SHP77 treated with DMSO at 0.1 percent for 48 hours (cell line): ENCODE data around the gene CIROP.

ENCODE experiments used
- DNase-seq: peaks from one replicate; lab custom pipeline; 2025; lab: John Stamatoyannopoulos, UW

CIROP gene

DNA sequence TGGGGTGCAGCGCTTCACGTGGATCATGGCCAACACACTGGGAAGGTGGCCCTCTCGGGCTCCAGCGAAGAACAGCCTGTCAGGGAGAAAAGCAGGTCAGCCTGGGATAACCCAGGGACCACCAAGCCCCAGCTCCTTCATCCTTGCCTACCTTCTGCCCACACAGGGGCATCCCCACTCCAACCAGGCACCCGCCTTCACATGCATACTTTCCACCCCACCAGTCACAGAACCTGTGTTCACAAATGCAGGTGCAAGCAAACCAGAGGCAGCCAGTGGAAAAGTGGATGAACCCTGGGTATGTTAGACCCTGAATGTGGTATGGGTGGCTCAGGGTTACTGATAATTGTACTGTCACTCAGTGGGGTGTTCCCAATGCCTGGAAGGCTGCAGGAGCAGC is 26.7 kb upstream of the CIROP start:
- DNase-seq, result no peak

DNA sequence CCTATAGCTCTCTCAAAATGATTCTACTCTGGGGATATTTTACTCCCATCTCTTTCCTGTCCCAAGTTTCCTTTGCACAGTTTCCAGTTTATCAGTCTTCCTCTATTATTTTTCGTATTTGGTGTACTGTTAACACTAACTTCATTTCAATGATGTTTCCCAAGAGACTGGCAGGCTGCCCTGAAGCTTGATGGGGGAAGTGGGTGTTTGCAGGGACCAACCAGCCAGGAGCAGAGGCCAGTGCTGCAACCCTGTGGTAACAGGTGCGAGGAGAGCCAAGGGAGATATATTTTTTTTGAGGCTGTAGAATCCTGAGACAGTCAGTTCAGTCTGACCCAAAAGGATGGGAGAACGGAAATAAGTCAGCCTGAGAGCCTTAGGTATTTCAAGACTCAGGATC is 26.1 kb upstream of the CIROP start:
- no peak for DNase-seq

- no peak for DNase-seq
Observed at GRCh38 chr14:23129759-23130316, 25.0 kb upstream of the CIROP start.

GRCh38 chr14:23128969-23129758 is 24.4 kb upstream of the CIROP start:
- DNase-seq, result no peak

DNA sequence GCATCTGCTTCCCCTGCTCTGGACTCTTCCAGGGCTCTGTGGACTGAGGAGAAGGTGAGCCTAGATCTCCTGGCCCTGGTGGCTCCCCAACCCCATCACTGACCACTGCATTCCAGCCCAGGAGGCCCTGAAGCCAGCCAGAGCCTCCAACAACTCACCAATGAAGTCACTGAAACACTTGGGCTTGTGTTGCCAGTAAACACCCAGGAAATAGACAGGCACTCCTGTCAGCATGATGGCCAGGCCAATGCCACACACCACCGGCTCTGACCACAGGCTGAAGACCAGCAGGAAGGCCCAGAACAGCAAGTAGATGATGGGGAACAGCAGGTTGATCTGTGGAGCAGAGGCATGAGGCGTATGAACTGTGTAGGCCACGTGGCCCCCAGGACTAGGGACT is 23.1 kb upstream of the CIROP start:
- no peak for DNase-seq

GRCh38 chr14:23126548-23127278 is 21.9 kb upstream of the CIROP start:
- no peak for DNase-seq

DNA sequence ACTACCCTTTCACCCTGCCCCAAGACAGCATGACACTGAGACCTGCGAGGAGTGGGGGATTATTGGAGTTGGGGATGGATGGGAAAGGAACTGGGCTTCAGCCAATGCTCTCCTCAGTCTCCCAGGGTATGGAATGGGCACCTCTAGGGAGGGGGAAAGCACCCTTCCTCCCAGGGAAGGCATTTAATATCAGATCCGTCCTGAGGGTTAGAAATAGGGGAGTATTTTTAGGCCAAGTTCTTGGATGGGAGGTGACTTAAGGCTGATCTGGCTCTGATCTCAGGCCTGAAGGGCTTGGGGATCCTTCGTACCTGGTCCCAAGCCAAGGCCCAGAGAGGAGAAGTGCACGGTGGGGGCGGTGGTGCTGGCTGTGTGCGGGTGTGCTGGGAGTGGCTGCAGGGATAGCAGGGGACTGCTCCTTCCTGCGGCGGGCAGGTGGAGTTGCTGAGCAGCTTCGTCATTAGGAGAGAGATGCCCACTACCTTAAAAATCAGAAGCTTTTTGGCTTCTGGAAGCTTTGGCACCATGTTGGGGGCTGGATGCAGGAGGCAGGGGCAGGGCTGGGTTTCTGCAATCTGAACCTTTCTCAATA is 21.2 kb upstream of the CIROP start:
- DNase-seq, result no peak

DNA sequence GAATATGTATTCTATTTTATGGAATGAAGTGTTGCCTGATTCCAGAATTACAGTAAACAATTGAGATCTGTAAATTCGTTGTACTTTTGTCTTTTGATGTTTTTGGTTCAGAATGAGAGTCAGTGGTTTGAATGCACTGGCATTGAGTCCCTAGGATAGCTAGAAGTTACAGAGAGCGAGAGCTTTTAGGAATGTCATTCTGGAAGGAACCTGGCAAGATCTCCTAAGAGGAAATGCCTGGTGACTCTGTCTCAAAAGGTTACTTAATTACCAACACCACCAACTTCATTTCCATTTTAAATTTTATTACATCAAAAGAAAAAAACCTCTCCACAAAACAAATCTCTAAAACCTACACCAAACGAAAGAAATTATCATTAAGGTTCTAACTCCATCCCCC is 20.2 kb upstream of the CIROP start:
- no peak for DNase-seq

DNA sequence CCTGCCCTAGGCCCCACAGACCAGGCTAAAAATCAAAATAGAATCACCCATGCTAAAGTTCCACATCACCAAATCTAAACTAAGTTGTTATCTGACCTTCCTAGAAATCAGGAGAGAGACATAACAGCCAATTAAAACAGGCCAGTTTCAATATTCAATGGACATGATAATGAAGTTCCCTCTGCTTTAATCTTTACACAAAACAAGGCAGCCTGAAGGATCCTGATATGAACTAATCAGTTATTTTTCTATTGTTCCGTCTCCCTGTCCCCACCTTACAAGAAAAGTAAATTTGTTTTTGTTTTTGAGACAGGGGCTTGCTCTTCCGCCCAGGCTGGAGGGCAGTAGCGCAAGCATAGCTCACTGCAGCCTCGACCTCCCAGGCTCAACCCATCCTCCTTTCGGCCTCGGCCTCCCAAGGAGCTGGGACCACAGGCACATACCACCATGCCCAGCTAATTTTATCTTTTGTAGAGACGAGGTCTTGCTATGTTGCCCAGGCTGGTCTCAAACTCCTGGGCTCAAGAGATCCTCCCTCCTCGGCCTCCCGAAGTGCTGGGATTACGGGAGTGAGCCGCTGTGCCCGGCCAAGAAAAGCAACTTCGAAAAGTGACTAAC is 19.7 kb upstream of the CIROP start:
- DNase-seq, result no peak

- DNase-seq, result peak; percentile 29
Observed at GRCh38 chr14:23123419-23123818, 18.6 kb upstream of the CIROP start.

GRCh38 chr14:23122086-23122485 is 17.3 kb upstream of the CIROP start:
- DNase-seq, result no peak

DNA sequence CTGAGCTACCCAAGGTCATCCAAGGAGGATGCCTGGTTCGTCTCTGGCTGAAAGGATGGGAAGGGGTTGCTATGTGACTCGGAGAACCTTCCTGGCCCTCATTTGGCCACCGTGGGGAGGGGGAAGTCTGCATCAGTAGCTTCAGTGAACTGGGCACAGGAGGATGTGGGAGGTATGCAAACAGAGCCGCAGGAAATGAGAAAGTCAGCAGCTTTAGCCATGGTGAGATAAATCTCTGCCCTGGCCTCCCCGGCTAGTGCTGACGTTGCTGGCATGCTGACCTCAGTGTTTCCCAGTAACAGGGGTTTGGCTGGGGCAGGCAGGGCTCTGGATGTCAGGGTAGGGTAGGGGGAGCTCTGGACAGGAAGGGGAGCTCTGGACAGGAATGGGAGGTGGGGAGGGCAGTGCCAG is 16.6 kb upstream of the CIROP start:
- DNase-seq, result no peak

- DNase-seq, result peak; percentile 53
Observed at GRCh38 chr14:23120541-23121251, 15.9 kb upstream of the CIROP start.

DNA sequence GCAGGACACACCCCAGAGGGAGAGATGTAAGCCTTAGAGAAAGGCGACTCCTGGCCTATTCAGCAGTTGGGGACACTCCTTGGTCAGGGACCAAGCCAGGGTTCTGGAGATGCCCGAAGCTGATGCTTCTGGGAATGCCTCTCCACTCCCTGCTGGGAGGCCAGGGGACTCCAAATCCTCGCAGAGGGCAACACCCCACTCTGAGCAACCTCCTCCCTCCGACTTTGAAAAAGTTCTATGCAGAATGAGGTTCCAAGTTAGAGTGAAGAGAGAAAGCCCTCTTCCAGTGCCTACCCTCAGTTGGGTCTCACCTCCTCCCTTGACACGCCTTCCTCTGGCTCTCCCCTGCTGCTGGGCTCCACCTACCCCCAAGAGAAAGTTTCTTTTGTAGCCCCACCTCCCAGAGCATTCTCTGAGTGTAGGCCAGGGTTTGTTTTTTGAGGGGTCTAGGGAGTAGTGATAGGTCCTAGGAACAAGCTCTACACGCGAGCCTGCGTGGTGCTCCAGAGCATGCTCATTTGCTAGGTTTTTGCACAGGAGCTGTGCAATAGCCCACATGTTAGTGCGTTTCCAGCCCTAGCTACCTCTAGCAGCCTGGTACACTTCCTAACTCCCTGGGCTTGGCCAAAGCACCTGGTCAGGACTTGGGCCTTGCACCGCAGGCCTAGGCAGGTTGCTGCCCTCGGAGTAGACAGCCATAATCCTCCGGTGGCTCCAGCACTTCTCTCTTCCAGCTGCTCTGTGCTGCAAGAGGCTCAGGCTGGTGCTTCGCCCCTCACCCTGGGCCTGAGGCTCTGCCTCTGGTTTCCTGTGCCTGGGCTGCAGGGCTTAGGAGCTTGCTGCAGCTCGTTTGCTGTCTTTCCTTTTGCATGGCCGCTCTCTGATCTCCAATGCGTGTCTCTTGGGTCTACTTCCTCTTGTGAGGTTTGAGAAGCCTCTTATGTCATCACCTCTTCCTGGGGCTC is 14.9 kb upstream of the CIROP start:
- no peak for DNase-seq

DNA sequence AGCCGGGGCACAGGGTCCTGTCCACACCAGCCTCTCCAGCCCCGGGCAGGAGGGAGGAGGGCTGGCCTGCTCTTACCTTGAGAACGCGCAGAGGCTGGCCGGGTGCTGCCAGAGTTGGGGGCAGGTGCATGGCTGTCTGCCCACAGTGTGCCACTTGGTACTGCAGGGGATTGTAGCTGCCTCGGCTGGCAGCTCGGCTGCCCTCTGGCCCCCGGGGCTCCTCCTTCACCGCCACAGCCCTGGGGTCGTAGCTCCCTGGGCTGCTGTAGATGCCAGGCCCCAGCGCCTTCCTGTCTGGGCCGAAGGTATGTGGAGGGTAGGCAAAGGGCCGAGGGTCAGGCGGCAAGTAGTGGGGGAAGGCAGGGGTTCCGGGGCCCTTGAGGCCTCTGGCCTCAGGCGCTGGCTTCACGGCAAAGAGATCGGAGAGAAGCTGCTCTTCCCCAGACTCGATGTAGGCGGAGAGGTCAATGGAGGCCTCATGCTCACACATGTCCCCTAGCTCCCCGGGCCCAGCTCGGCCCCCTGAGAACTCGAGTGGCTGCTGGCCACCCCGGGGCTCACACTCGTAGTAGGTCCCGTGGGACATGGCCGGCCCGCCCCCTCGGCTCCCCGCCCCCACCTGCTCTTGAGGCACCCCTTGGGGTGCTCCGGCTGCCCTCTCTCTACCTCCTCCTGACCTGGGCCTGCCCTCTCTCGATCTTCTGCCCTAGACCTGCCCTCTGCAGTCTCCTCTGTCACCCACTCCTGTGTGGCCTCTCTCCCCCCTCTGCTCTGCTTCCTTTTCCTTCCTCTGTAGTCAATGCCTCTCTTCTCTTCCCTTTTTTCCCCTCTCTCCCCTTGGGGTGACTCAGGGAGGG is 13.9 kb upstream of the CIROP start, which contains the start of gene CEBPE:
Gene CEBPE, minus strand, starts transcription at position 750 of the 857 bp plus-strand sequence. Its CDS starts 164 bp downstream, at position 586.
- no peak for DNase-seq

DNA sequence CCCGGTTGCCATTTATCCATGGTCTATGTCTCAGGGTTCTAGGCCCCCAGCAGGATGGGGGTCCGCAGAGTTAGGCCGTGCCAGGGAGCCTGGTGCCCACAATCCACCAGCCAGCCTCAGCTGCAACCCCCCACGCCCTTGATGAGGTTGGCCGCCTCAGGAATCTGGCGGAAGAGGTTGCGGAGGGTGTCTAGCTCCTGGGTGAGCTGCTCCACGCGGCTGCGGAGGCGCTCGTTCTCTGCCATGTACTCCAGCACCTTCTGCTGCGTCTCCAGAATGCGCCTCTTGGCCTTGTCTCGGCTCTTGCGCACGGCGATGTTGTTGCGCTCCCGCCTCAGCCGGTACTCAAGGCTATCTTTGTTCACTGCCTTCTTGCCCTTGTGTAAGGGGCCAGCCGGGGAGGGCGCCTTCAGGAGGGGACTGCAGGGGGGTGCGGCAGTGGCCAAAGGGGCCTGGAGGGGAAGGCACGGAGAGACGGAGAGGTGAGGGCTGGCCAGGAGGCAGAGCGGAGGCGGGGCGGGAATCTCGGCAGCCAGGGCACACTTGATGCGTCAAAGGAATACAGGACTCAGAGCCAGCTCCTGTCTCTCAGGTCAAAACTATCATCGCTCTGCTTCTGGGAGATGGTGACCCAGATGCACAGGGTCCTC is 12.7 kb upstream of the CIROP start:
- no peak for DNase-seq

GRCh38 chr14:23115918-23116317 is 11.1 kb upstream of the CIROP start:
- no peak for DNase-seq

- DNase-seq, result no peak
Observed at GRCh38 chr14:23115039-23115731, 10.4 kb upstream of the CIROP start.
